GM19193 (cell line): ENCODE measurements around the gene SMIM5.

Experiments
- POLR2A ChIP-seq: IDR thresholded peaks from 4 replicates; pipeline ENCODE4 v1.6.1; 2011; ENCODE audit not compliant: insufficient read depth, insufficient read length; ENCODE audit errors: extremely low read depth

Gene SMIM5

DNA sequence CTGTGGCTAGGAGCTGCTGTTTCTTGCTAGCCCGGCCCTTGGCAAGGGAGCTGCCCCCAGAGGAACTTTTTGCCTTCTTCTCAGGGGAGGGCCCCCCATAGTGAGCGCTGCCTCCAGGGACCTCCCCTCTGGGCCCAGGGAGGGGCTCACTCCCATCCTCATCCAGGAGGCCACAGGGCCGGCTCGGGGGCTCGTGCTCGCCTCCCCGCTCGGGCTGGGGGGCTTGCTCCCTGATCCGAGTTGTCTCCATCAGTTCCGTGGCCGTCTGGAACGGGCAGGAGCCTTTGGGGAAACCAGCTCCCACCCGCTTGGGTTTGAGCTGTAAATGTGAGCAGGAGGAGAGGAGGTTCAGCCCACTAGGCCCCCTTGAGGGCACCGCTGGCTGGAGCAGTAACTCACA is 4.1 kb upstream of the SMIM5 start:
- no peak for TF ChIP-seq POLR2A

DNA sequence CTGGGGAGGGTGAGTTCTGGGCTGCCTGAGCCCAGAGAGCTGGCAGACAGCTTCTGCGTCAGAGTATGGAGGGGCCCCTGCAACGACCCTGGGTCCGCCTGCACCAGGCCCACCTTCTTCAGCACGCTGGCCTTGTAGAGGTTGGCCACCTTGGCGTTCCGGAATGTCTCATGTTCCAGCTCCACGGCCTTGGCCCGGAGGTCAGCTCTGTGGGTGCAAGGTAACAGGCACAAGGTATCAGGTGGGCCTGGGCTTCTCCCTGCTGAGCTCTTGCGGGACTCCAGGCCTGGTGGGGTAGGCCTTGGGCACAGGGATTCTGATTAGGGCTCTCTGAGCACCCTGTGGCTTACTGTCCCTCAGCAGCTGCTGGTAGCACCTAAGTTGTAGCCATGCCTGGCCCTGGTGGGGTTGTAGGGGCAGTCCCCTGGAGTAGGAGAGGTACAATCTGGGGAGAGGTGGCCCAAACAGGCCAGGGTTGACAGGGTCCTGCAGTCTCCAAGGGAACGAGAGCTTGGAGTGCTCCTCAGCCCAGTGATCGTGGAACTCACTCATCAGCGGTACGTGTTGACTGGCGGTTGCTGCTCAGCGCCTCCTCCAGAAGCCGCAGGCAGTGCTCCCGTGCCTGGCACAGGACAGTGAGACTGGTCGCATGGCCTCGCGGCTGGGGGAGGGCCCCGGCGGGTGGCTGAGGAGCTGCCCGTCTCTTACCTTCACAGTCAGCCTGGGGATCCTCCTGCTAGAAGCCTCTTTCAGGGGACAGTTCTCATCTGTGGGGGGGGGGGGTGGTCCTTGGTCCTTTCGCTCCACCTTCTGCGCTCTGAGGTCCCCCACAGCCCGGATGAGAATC is 2.9 kb upstream of the SMIM5 start:
- TF ChIP-seq POLR2A = no peak

DNA sequence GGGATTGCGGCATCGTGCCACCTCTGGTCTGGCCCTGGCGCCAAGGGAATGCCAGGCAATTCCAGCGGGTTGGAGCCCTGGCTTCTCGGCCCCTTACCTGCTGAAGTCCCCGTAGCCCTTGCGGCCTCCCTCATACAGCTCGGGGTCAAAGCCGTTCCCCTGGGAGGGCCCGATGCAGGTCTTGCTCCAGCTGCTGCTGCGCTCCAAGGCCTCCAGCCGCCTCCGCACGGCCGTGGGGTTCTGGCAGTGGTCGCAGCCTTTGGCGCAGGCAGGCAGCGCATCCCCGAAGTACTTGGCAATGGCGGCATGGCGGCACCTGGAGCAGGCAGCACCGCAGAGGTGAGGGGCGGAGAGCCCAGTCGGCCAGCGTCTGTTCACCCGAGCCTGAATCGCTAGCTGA is 1.9 kb upstream of the SMIM5 start:
- no peak for TF ChIP-seq POLR2A

DNA sequence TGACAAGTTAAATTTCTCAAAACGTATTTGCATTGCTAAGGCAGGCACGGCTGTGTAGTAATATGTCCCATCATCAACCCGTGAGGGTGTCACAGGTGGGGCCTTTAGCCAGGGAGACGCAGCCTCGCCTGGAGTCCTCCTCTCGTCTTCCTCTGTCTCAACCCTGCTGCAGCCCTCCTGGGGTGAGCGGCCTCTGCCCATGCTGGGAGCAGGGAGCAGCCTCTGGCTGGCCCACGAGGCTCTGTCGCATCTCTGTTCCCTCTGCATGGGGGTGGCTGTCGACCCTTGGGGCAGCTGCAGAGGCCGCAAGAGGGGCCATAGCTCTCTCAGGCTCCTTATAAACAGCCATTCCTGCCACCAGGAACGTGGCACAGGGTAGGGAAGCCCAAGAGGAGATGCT is 806 bp upstream of the SMIM5 start:
- no peak for TF ChIP-seq POLR2A

DNA sequence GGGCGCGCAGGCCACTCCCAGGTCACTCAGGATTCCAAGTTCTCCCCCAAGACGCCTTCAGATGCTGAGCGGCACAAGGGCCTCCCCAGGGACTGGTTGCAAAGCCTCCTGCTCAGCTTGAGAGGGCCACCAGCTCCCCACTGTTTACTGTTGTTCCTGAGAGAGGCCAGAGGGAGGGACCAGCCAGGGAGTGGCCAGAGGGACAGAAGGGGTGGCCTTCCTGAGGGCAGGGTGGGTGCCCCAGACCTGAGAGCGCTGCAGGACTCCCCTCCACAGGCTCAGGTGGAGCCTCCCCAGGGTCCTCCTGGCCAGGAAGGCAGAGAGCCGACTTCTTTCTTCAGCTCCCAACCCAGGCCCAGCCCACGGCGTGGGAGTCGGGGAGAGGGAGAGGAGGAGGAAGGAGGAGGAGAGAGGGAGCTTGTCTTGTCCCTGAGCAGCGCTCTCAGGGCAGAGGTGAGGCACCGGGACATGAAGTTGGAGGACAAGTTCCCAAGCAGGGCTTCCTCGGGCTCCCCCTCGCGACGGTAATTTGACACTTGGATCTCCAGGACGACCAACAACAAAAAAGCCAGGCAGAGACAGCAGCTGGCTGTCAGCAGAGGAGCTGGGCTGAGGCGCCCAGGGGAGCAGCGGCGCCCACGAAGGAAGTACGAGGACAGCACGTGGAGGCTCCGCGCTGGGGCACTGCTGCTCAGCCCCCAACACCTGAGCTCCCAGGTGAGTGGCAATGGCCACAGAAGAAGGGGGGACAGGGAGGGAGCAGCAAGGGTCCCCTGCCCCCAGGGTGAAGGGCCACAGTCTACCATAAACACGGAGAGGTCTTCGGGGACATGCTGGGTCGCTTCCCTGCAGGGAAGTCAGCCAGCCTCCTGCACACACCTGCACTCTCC is 497 bp downstream of the SMIM5 start:
- no peak for TF ChIP-seq POLR2A

DNA sequence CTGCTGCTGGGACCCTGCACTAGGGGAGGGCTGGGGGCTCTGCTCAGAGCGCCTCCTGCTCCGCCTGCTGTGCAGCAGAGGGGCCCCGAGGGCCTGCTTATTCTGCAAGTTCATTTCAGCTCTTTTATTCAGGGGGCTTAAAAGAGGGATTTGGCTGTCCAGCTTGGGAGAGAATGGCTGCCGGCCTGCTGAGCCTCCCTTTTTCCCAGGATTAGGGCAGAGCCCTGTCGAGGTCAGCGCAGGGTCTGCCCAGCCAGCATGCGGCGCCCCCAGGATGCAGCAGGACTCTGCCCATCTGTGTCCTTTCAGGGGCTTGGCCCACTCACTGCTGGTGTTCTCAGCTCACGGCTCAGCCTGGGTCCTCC is 1.1 kb downstream of the SMIM5 start:
- TF ChIP-seq POLR2A = no peak

DNA sequence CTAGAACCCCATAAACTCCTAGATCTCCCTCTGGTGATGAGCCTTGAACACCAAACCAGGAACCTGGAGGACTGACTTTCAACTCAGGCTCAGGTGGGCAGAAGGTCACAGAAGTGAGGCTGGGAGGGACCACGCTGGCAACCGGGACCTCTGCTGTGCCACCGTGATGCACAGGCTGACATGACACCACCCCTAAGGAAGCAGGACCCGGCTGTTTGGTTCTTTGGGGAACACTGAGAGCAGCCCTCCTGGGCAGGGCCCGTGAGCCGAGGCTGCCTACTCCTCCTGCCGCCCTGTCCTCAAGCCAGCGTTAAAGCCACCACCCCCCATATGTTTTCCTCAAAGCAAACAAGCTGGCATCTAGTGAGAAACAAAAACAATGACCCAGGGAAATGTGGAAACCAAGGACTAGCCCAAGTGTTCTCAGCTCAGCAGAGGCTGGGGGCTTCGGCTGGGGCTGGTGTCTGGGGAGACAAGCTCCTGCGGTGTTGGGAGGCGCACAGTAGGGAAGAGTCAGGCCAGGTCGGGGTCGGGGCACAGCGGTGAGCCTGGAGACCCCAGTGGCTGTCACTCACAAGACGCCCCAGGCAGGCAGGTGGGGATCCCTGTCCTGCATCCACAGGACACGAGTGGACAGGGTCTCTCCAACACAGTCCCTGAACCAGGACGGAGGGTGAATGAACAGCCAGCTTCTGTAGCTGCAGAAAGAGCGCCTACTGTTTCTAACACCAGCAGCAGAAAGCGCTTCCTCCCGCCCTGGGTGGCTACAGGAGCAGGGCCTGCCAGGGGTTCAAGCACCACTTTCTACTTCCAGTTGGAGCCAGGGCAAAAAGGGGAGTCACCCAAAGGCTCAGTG is 1.7 kb downstream of the SMIM5 start:
- TF ChIP-seq POLR2A = no peak

DNA sequence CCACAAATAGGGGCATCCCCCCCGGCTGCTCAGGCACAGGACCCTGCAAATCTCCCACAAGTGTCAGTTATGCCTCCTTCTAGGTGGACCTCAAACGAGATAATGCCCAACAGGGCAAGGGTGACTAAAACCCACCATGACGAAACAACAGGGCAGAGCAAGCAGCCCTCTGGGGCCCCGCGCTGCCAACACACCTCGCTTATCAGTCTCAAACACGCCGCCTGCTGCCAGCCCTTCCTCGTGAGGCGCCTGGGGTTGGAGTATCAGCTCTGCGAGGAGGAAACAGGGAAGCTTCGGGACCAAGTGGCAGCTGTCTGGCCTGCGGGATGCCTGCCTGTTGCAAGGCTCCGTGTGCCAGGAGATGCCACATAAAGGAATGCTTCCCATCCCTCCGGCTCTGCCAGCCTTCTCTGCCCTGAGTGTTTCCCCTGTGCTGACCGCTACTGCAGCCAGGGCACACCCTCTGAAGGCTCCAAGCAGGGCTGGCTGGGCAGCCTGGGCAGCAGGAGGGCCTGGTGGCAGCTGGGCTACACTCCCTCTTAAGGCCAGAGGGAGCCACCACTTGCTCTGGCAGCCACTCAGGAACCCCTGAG is 2.5 kb downstream of the SMIM5 start:
- no peak for TF ChIP-seq POLR2A

DNA sequence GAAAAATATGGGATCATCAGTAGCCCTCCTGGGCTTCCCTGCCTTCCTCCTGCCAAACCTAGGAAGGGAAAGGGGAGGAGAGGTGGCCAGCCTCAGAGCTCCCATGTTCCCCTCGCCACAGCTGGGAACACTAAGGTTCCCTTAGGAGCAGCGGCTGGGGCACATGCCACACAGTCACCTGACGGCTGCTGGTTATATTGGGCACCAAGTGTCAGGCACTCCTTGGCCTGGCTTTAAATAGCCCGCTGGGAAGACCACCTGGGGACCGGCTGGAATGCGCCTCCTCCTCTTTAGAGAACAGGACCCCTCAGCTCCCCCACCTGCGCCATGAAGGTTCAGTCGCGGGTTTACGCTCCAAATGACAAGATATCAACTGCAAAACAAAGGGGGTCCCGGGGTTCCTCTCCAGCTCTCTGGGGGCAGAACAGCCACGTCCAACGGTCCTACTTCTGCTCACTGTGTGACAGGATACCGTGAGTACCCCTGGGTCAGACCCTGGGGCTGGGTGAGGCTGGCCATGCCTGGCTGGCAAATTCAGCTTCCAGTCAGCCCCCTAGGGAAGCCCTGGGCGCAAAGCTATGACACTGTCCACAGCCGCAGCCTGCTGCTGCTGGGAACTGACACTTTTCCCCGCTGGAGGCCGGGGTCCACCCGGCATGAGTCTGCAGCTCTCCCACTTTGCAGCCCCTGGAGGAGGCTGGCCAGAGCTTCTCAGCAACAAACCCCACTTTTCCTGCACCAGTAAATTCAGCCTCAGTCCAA is 3.3 kb downstream of the SMIM5 start:
- no peak for TF ChIP-seq POLR2A

DNA sequence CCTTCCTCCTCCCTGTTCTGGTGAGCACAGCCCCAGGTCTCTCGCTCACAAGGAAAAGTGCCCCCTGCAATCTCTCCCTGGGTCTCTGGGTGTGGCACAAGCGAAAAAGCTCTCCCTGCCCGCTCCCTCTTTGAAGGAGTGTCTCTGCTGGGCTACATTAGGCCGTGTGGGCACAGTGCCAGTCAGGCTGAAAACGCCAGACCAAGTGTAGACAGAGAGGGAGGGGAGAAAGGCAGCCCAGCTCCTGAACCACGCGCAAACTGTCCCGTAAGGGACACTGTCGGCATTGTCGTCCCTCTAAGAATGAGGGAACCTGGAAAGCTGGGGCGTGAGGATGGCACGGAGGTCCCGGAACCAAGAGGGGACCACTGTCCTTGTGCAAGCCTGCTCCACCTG is 3.9 kb downstream of the SMIM5 start:
- TF ChIP-seq POLR2A = no peak

DNA sequence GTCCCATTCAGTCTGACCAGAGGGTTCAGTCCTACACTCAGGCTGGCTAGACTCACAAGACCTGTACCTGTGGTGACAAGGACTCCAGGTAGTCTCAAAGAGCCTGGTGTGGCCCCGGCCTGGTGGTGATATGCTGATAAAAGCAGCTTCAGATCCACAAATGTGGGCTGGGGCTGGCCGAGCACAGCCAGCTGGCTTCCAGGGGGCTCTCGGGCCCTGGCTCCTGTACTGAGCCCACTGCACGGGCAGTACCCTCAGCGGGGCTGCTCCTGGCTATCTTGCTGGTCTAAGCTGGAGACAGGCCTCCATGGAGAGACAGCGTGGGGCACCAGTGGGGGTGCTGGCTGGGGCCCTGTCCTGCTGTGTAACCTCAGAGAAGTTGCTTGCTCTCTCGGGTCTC is 4.3 kb downstream of the SMIM5 start:
- TF ChIP-seq POLR2A = no peak

DNA sequence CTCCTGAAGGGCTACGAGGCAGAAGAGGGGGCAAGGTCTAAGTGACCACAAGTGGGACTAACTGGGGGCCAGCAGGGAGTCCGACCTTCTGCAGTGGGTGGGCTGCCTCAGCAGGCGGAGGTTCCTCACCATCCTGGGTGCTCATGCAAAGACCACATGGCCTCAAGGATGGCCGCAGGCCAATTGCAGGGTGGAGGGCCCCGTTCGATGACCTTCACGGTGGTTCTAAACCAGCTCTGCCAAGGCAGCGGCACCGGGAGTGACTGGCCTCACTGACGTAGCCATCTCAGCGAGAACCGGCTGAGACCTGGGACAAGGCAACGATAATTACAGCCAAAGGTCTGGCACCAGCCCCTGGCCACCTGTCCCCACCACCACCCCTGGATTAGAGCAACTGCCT is 5.7 kb downstream of the SMIM5 start:
- no peak for TF ChIP-seq POLR2A

DNA sequence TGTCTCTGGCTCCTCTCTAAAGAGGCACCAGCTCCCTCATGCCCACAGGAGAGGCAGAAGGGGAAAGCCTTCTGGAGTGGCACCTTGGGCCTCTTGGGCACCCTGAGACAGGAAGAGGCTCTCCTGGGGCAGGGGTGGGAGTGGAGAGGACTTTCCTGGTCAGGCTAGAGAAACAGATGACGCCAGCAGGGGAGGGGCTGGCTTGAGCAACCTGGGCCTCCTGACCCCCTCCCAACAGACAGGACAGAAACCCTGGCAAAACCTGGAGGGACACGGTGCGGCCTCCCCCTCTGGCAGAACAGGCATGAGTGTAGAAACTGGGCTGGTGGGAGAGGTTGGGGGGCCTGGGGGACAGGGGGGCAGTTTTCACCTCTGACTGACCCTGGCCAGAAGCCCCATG is 6.1 kb downstream of the SMIM5 start:
- no peak for TF ChIP-seq POLR2A
